Endodermal cell (in vitro differentiated cells): ENCODE measurements around the gene TM4SF1. TPM values are rescaled to one million over a fixed set of nuclear protein-coding genes. Genes with fewer than 3 reads are reported as not detected.

ENCODE experiments used
- DNase-seq: peaks from one replicate; pipeline ENCODE4 v3.0.0-alpha.2; 2017
- H3K27ac ChIP-seq: 2 replicates; pipeline ENCODE4 v1.5.1; 2013; ENCODE audit warnings: mild to moderate bottlenecking, low read depth, low read length, moderate library complexity
- H3K27me3 ChIP-seq: 2 replicates; pipeline ENCODE4 v1.6.1; 2013; ENCODE audit warnings: mild to moderate bottlenecking, low read length, moderate library complexity; ENCODE audit not compliant: insufficient read depth, control insufficient read depth, poor library complexity, severe bottlenecking
- H3K36me3 ChIP-seq: 2 replicates; pipeline ENCODE4 v1.7.0; 2013; ENCODE audit warnings: mild to moderate bottlenecking, low read length, moderate library complexity; ENCODE audit not compliant: control insufficient read depth, insufficient read depth
- H3K4me1 ChIP-seq: one replicate; pipeline ENCODE4 v1.7.0; 2013; ENCODE audit warnings: low read length; ENCODE audit not compliant: control insufficient read depth, insufficient read depth
- H3K4me3 ChIP-seq: 2 replicates; pipeline ENCODE4 v1.5.1; 2013; ENCODE audit warnings: mild to moderate bottlenecking, low read length, moderate library complexity
- H3K9ac ChIP-seq: 2 replicates; pipeline ENCODE4 v1.6.1; 2013; ENCODE audit warnings: mild to moderate bottlenecking, low read length, moderate library complexity; ENCODE audit not compliant: poor library complexity, severe bottlenecking; ENCODE audit errors: extremely low read depth
- H3K9me3 ChIP-seq: 2 replicates; pipeline ENCODE4 v1.6.1; 2013; ENCODE audit warnings: mild to moderate bottlenecking, low read length, moderate library complexity; ENCODE audit not compliant: control insufficient read depth
- H3K27ac Mint-ChIP-seq: 2 replicates; pipeline ENCODE4 v1.8.0; 2020; ENCODE audit warnings: mixed read lengths
- H3K27me3 Mint-ChIP-seq: 2 replicates; pipeline ENCODE4 v1.8.0; 2021; ENCODE audit warnings: mild to moderate bottlenecking, mixed read lengths; ENCODE audit not compliant: insufficient read depth
- H3K36me3 Mint-ChIP-seq: 2 replicates; pipeline ENCODE4 v1.8.0; 2020; ENCODE audit warnings: low read depth, mixed read lengths
- H3K4me1 Mint-ChIP-seq: 2 replicates; pipeline ENCODE4 v1.8.0; 2020; ENCODE audit warnings: mixed read lengths
- H3K4me3 Mint-ChIP-seq: 2 replicates; pipeline ENCODE4 v1.8.0; 2020; ENCODE audit warnings: mild to moderate bottlenecking, moderate library complexity, mixed read lengths
- H3K9me3 Mint-ChIP-seq: 2 replicates; pipeline ENCODE4 v1.8.0; 2020; ENCODE audit warnings: mild to moderate bottlenecking, mixed read lengths
- WGBS, 2 experiments: methylation state at CpG; one replicate each; pipeline versions ENCODE4 v1.1.5 to v1.1.7; 2013; ENCODE audit warnings: missing lambda C conversion rate in 2 of 2, mixed read lengths in 1 of 2; ENCODE audit not compliant: insufficient coverage in 1 of 2, insufficient read length in 1 of 2; 5-methylcytosine and 5-hydroxymethylcytosine counted together
- total RNA-seq, 2 donors: library from RNA; stranded (reverse); fragmentation: NEBNext Ultra II Directional in 1 of 2; extraction: Animal tissue kit (Norgen Biotek cat#: 25700) in 1 of 2; gene quantifications; 2 replicates in 1 of 2; 3 replicates in 1 of 2; pipeline ENCODE4 v1.2.1, GENCODE V29; 2021
- TF ChIP-seq, protein P1 (sequence below): fragments of 200-600 bp; sonication (generic); conservative IDR thresholded peaks from 2 replicates; pipeline ENCODE4 v1.5.0; 2021; ENCODE audit warnings: antibody characterized with exemption, mild to moderate bottlenecking

TM4SF1 gene
- total RNA-seq, 2 donors from 2014 or later: not detected

DNA sequence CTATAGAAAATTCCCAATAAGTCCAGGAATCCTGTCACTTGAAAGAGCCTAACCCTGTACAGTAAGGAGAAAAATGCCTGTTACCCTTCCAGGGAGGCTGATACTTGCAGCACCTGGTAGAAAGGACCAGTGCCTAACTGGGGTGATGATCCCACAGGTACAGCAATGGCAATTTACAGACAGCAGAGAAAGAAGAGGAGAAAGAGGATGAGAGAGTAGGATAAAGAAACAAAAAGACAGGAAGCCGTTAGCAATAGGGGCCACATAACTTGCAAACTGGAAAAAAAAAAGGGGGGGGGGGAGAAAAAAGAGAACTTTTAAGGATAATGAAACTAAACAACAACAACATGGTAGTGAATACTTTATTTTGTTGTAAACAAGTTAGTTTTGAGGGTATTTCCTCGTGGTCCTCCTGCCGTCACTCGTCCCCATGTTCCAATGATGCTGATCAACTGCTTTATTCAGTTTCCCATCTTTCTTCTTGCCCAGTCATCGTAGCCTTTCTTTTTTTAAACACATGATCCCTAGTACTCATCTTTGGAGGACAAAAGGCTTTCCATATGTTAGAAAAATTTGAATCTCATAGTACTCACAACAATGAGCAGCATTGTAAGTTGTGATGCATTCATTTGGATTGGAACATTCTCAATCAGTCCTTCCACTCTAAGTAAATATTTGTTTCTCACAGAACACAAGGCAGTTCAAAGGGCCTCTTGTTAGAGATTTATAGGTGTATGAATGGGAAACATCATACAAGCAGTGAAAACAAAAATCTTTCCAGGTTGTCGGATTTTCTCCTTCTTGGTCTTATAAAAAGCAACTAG, 8.6 kb downstream of the TM4SF1 start:
- Histone ChIP-seq H3K4me1 (peaks cover 17% of the 10 kb centered on the region), H3K4me3 (no peak overlapping the region), H3K27me3 (no peaks in the 10 kb centered on the region), H3K27ac (no peak overlapping the region), H3K9ac (no peak overlapping the region), H3K9me3 (no peaks in the 10 kb centered on the region), H3K36me3 (no peaks in the 10 kb centered on the region)
- Mint-ChIP-seq H3K4me3 (no peak overlapping the region), H3K9me3 (no peaks in the 10 kb centered on the region), H3K27ac (no peak overlapping the region), H3K27me3 (no peaks in the 10 kb centered on the region), H3K36me3 (no peaks in the 10 kb centered on the region), H3K4me1 (peaks cover 26% of the 10 kb centered on the region)
- TF ChIP-seq, protein P1, sequence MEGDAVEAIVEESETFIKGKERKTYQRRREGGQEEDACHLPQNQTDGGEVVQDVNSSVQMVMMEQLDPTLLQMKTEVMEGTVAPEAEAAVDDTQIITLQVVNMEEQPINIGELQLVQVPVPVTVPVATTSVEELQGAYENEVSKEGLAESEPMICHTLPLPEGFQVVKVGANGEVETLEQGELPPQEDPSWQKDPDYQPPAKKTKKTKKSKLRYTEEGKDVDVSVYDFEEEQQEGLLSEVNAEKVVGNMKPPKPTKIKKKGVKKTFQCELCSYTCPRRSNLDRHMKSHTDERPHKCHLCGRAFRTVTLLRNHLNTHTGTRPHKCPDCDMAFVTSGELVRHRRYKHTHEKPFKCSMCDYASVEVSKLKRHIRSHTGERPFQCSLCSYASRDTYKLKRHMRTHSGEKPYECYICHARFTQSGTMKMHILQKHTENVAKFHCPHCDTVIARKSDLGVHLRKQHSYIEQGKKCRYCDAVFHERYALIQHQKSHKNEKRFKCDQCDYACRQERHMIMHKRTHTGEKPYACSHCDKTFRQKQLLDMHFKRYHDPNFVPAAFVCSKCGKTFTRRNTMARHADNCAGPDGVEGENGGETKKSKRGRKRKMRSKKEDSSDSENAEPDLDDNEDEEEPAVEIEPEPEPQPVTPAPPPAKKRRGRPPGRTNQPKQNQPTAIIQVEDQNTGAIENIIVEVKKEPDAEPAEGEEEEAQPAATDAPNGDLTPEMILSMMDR: no peak
- WGBS, 2 experiments: 78 to 79% methylated on average over 4 to 6 of the region's 6 CpGs
- no peak for DNase-seq

DNA sequence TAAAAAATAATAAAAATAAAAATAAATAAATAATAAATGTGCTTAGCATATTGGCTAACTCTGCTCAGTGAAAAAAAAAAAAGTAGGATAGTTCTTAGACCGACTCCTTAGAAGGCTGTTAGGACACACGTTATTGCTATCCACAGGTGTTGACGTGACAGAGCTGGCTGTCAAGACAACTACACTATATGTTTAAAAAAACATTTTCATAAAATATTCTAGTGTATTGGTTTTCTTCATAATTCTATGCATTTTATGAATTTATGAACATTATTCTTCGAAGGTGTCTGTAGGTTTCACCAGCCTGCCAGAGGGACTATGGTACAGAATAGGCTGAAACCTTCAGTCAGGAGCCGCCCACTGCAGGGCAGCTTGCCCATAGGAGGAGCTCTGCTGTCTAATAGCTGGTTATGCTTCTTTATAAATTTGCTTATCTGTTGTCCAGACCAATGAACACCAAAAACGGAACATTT, 9.2 kb downstream of the TM4SF1 start:
- H3K9ac ChIP-seq: no peak overlapping the region
- H3K4me3 ChIP-seq: no peak overlapping the region
- H3K27me3 Mint-ChIP-seq: no peaks in the 10 kb centered on the region
- no peaks in the 10 kb centered on the region for H3K9me3 ChIP-seq
- H3K36me3 ChIP-seq: no peaks in the 10 kb centered on the region
- DNase-seq: no peak
- H3K4me3 Mint-ChIP-seq: no peak overlapping the region
- 87 to 100% methylated on average over 1 to 6 of the region's 6 CpGs for WGBS, 2 experiments
- no peaks in the 10 kb centered on the region for H3K27me3 ChIP-seq
- no peaks in the 10 kb centered on the region for H3K9me3 Mint-ChIP-seq
- peaks cover 13% of the 10 kb centered on the region for H3K4me1 ChIP-seq
- TF ChIP-seq, protein P1: no peak
- peaks cover 22% of the 10 kb centered on the region for H3K4me1 Mint-ChIP-seq
- no peak overlapping the region for H3K27ac Mint-ChIP-seq
- H3K36me3 Mint-ChIP-seq: no peaks in the 10 kb centered on the region
- no peak overlapping the region for H3K27ac ChIP-seq

DNA sequence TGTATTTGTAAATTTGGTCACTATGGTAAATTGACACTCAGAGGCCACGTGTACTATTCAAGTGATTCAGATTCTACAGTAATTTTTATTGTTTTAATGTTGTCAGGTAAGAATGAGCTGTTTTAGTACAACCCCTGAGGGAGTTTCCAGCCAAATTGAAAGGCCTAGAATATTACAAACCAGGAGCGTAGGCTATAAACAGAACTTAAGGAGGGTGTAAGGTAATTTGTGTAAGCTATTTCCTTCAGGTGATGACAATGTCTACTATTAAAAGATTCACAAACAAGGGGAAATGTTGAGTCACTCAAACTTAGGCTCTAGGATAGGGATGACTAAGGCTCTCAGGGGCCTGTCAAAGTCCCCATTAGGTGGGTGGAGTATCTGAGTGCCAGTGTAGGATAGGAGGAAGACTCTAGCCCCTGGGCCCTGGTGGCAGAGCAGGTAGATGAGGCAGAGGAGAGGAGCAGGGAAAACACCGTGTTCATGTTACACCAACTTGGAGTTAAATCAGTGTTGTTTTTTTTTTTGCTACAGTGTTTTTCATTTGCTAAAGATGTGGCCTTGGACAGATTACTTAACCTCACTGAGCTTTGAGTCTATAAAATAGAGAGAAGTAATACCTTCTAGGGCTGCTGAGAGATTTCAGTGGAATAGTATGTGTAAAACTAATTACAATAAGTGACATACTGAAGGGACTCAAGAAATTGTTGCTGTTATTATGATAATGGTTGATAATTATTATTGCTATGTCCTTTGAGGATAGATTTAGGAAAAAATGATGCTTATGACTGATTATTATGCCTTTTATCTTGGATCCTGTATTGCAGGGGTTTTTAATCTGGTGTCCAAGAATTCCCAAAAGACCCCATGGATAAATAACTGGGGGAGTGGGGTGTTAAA, 10.3 kb downstream of the TM4SF1 start:
- H3K4me3 ChIP-seq: no peak overlapping the region
- TF ChIP-seq, protein P1: no peak
- H3K36me3 Mint-ChIP-seq: no peaks in the 10 kb centered on the region
- no peak overlapping the region for H3K27ac Mint-ChIP-seq
- no peak overlapping the region for H3K4me3 Mint-ChIP-seq
- H3K9me3 ChIP-seq: no peaks in the 10 kb centered on the region
- peaks cover 8% of the 10 kb centered on the region for H3K4me1 ChIP-seq
- H3K9me3 Mint-ChIP-seq: no peaks in the 10 kb centered on the region
- no peak overlapping the region for H3K9ac ChIP-seq
- 90 to 93% methylated on average over 2 to 3 of the region's 3 CpGs for WGBS, 2 experiments
- no peak for DNase-seq
- H3K4me1 Mint-ChIP-seq: peaks cover 22% of the 10 kb centered on the region
- H3K27me3 ChIP-seq: no peaks in the 10 kb centered on the region
- no peak overlapping the region for H3K27ac ChIP-seq
- no peaks in the 10 kb centered on the region for H3K36me3 ChIP-seq
- no peaks in the 10 kb centered on the region for H3K27me3 Mint-ChIP-seq
